GM19238 (cell line): ENCODE measurements around the gene ENTREP1.
"Not testable (repeated sequence)": the region's sequence is repeated elsewhere in the genome, so short reads cannot be mapped to it uniquely, and the experiment has no call there.

Experiments used
- DNase-seq: peaks from one replicate; pipeline ENCODE4 v3.0.0; 2011; ENCODE audit warnings: low spot score; ENCODE audit not compliant: insufficient read length

The ENTREP1 gene

DNA sequence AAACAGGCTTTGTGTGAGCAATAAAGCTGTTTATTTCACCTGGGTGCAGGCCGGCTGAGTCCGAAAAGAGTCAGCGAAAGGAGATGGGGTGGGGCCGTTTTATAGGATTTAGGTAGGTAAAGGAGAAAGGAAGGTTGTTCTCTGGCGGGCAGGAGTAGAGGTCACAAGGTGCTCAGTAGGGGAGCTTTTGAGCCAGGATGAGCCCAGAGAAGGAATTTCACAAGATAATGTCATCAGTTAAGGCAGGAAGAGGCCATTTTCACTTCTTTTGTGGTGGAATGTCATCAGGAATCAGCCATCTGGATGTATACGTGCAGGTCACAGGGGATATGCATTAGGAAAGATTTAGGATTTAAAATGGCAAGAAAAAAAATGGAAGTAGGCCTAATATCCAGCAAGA is 84.9 kb downstream of the ENTREP1 start:
- DNase-seq, result not testable (repeated sequence)

DNA sequence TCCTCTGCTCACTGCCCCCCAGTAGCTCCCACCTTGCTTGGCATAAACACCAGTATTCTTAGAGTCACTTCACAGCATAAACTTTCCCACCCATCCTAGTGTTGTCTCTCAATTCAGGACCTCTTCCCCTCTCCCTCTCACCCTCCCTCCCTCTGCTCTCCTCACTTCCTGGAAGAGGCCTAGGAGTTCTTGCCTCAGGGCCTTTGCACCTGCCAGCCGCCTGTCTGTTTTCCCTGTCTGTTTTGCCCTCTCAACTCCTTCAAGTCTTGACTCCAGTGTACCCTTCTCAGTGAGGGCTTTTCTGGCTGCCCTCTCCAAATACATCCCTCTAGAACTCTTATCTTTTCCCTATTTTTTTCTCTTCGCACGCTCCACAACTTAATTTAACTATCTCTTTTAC is 86.2 kb downstream of the ENTREP1 start:
- DNase-seq, result no peak

DNA sequence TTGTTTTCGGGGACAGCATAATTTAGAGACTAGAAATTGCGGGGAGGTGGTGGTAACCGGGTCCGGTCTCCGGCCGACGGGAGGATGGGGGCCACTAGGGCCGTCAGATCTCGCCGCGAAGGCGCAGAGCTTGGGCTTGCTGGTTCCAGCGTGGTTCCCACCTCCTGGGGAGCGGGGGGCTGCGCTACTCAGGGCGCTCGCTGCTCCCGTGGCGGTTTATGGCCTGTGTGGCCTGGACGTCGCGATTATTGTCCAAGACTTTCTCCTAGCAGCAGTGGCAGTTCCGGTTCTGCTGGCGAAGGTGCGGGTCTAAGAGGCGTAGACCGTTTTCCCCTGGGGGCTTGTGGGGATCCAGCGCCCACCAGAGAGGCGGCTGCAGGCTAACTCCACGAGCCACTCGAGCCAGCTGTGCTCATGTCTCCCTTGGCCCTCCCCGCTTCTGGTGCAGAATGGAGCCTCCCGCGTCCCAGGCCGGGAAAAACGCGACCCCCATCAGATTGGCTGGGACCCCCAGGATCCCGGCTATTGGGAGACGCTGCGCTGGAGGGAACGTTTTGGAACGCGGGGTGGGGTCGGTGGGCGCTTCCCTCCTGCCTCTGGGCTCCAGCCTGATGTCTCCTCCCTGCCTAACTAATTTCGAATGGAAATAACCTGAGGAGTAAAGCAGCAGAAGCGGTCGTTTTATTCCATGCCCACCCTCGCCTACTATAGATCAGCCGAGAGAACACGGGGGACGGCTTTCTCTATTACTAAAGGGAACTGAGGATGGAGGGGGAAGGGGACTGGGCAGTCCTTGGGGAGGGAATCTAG is 87.1 kb downstream of the ENTREP1 start:
- no peak for DNase-seq

DNA sequence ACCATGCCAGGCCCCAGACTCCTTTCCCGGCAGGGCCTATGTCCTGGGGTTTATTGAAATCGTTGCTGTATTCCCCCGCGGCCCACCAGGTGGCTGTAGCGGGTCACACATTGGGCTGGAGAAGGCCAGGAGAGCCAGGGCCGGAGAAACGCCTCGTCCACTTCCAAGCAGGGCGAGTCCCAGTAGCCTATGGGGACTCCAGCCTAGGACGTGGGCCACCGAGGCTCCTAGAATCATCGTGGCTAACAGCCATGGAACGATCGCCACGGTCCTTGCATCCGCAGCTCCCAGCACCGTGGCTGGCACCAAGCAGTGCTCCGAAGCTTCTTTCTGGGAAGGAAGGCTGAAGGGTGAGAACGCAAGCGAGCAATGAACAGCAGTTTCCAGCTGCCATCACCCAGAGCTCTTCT is 87.7 kb downstream of the ENTREP1 start:
- no peak for DNase-seq

DNA sequence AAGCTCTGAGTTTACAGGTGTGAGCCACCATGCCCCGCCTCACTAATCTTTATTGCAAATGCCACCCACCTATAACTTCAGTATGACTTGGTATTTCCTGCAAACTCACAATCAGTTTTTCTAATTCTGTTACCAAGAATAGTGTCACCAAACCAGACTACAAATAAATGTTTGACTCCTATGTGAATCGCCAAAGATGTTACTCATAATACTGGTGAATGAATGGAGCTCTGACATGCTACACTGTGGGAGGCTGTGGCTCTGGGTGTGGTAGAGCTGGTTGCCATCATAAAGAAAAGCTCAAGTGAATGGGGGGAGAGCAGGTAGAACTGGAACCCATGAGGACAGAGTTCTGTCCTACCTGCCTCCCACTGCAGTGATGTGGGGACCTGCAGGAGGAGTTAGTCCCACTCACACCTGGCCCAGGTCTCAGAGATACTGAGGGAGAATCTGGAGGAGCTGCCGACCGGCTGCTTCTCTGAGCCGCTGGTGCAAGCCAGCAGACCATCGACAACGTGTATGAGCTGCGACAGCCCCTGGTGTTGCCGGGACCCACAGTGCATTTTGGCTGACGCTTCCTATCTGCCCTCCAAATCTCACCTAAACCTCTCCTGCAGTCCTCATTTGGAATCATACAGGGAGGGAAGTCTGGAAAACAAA is 95.7 kb downstream of the ENTREP1 start:
- no peak for DNase-seq

DNA sequence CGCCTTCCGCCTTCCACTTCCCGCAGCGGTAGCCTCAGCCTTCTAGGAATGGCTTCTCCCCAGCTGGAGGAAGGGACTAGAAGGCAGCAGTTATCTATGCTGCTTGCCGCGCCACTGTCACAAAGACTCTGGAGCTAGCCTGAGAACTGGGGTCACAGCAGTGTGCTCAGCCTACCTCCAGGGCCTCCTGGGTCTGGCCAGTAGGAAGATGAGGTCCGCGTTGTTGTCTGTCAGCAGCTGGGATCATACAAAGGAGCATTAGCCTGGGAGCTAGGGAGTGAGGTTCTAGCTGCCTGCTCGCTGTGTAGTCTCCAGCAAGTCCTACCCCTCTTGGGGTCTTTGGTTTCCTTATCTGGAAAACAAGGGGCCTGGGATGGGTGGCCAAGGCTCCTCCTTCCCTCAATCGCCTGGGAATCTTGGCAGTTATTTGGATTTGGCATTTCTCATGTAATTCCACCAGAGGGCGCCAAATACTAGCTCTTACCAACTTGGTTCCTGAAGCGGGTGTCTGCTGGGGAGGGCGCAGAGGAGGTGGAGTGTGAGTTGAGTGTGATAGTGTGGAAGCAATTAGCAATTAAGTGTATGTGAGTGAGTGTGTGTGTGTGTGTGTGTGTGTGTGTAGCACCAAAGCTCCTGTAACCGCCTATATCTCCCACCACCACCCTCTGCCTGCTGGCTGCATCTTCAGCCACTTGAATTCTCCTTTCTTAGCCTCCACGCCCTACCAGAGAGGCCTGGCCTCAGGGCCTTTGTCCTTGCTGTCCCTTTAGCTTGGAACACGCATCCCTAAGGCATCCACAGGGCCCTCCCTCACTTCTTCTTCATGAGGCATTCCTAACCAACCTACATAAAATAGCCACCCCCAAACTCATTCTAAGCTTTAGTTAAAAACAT is 97.1 kb downstream of the ENTREP1 start:
- DNase-seq, result peak; percentile 61

DNA sequence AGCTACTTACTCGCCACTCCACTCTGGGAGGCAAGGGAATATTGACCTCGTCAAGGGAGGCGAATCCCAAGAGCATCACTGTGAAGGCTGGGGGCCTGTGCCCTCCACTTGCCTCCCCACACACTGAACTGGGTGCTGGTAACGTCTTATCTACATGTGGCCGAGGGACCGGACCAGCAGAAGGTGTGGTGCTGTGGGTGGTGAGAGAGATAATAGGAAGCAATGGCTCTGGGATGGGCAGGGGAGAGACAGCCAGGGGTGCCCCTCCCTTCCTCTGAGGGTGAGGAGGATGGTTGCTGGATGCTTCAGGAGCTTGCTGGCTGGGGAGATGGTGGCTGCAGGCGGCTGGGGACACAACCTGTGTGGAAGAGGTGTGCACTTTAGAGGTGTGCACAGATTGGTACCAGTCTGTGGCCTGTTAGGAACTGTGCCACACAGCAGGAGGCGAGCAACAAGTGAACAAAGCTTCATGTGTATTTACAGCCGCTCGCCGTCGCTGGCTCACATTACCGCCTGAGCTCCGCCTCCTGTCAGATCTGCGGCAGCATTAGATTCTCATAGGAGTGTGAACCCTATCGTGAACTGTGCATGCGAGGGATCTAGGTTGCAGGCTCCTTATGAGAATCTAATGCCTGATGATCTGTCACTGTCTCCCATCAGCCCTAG is 100.3 kb downstream of the ENTREP1 start:
- DNase-seq, result no peak

DNA sequence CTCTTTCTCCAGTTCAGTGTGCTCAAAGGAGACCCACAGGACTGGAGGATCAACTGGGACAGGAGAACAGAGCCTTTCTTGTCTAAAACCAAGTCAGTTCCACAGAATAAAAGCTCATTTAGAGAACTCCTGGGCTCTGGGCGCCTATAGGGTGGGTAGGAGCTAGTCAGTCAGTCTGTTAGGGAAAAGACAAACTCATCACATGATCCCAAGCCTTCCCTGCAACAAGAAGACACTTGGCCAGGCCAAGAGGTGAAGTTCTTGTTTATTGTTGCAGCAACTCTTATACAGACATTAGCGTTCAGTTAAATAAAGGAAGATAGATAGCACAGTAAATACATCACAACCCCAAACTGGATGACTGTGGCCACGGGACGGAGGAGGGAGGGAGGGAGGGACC is 102.3 kb downstream of the ENTREP1 start:
- no peak for DNase-seq

DNA sequence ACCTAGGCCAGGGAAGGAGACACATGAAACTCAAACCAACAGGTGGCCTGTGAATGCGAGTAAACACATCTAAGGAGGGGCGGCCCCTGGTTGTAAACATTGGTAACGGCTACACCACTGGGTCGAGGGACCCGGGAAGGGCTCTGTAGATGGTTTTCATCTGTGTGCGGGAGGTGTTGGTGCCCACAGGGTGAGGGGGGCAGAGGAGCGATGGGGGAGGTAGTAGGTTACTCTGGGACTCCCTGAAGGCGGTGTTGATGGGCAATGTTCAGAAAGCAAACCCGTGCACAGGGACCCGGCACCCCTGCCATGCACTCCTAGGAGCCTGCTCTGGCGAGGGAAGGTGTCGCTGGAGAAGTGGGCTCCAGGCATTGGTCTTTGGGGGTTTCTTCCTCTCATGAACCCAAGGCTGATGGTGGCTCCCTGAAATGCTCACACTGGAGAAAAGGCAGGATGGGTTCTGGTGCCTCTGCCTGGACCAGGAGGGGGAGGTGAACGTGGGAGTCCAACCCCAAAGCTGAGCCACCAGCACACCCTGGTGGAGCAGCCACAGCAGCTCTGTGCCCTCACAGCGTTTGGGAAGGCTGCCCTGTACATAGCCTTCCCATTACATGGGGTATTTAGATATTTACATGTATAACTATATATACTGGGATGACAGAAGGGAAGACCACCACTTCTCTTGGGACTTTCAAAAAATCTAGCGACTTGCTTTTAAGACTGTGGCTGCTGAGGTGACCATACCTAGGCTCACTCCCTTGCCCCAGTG is 103.2 kb downstream of the ENTREP1 start:
- DNase-seq, result no peak

DNA sequence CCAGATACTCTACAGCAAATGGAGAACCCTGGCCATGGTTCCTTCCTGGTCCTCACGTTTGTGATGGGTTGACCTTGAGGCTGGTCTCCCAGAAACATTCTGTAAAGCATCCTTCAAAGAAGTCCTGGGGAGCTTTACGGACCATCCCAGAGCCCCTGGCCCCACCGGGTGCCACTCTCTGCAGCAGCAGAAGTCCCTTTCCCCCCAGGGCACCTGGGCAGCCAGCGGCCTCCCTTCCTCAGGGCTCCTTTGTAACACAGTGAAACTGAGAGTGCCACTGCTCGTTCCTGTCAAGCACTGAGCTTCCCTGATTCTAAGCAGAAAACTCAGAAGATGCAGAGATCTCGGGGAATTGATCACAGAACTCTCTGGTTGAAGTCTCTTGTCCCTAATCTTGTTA is 104.3 kb downstream of the ENTREP1 start:
- no peak for DNase-seq

DNA sequence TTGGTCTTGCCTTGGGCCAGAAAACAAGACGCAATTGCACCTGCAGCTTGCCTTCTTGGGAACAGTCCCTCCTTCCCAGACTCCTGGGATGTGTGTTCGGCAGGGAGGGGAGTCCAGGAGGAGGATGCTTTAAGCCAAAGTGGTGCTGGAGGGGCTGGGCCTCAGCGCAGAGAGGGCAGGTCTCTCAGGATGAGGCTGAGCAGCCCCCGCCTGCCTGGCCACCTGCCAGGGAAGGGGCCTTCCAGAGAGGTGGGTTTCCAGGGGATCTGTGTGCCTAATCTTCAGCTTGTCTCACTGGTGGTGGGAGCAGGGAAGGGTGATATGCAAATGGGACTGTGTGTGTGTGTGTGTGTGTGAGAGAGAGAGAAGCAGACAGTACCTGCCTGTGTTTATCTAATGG is 105.2 kb downstream of the ENTREP1 start:
- DNase-seq, result no peak

DNA sequence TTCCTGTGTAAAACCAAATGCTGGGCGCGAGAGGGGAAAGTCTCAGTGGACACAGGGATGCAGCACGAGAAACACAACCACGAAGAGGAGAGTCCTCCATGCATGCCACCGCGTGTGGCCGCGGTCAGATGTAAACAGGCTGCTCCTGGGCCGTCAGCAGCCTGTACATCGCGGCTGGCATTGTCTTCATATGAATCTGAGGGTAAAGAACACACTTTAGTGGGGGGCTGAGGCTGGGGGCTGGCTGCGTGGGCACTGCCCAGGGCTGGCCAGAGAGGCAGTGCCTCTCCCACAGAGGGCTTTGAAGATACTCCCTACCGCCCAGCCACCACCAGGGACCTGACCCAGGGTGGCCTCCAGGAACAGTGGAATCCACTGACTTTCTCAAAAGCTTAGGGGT is 106.2 kb downstream of the ENTREP1 start:
- DNase-seq, result no peak

DNA sequence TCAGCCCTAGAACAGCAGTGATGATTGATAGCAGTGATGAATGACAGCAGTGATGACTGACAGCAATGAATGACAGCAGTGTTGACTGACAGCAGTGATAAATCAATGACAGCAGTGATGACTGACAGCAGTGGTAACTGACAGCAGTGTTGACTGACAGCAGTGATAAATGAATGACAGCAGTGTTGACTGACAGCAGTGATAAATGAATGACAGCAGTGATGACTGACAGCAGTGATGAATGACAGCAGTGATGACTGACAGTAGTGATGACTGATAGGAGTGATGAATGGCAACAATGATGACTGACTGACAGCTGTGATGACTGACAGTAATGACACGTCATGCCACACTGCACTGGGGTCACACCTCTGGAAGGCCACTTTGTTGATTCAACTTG is 106.8 kb downstream of the ENTREP1 start:
- no peak for DNase-seq

DNA sequence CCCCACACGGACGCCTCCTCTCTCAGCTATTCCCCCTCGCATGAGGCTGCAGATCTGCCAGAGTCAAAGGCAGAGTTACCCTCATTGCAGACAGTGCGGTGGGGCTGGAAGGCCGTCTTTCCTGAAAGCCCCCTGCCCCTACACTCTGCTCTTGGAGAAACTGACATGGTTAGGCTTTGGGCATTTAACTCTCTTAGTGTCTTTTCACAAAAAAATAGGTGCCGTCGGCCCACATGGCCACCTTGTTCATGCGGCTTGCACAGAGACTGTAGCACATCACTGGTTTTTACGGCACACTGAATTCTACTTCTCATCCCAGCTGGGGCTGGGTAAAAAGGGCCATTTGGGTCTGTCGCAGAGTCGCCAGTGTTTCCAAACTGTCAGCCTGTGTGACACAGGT is 107.6 kb downstream of the ENTREP1 start:
- no peak for DNase-seq

DNA sequence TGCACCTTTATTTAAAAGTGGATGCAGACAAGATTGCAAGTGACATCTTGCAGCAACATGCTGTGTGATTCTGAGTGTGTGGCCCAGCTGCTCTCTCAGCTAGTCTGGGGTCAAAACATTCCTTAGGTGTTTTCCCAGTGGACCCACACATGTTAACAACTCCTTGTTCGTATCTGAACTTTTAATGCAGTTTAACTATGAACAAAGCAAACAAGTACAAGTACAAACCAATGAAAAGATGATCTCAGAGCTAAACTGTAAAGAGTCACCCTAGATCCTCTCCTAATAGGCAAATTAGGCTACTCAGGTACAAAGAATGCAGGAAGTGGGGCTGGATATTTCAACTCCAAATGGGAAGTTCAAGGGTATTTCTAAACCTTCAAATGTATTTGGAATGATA is 108.4 kb downstream of the ENTREP1 start:
- no peak for DNase-seq

DNA sequence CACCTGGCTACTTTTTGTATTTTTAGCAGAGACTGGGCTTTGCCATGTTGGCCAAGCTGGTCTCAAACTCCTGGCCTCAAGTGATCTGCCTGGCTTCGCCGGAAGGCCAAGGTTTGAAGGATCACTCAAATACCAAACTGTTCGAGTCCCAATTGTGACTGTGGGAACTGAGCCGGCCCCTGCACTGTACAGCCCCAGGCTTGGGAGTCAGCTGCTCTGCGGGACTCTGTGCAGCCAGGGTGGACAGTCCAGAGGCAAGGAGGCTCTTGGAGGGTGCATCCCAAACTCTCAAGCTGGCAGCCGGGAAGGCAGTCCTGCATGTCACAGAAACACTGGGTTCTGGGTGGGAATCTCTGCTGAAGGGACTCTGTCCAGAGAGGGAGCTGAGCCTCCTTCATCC is 109.0 kb downstream of the ENTREP1 start:
- no peak for DNase-seq

DNA sequence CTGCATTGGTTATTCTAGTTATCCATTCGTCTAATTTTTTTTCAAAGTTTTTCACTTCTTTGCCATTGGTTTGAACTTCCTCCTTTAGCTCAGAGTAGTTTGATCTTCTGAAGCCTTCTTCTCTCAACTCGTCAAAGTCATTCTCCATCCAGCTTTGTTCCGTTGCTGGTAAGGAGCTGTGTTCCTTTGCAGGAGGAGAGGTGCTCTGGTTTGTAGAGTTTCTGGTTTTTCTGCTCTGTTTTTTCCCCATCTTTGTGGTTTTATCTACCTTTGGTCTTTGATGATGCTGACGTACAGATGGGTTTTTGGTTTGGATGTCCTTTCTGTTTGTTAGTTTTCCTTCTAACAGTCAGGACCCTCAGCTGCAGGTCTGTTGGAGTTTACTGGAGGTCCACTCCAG is 114.6 kb downstream of the ENTREP1 start:
- DNase-seq, result not testable (repeated sequence)

DNA sequence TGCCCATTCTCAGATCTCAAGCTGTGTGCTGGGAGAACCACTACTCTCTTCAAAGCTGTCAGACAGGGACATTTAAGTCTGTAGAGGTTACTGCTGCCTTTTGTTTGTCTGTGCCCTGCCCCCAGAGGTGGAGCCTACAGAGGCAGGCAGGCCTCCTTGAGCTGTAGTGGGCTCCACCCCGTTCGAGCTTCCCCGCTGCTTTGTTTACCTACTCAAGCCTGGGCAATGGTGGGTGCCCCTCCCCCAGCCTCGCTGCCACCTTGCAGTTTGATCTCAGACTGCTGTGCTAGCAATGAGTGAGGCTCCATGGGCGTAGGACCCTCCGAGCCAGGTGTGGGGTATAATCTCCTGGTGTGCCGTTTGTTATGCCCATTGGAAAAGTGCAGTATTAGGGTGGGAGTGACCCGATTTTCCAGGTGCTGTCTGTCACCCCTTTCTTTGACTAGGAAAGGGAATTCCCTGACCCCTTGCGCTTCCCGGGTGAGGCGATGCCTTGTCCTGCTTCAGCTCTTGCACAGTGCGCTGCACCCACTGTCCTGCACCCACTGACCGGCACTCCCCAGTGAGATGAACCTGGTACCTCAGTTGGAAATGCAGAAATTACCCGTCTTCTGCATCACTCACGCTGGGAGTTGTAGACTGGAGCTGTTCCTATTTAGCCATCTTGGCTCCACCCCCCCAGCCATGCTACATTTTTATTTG is 115.4 kb downstream of the ENTREP1 start:
- not testable (repeated sequence) for DNase-seq
